Right kidney (tissue), 9 donors: ENCODE measurements around the gene AHSA1.
"Not testable (repeated sequence)": the region's sequence is repeated elsewhere in the genome, so short reads cannot be mapped to it uniquely, and the experiment has no call there.

Experiments used
- DNase-seq: peaks from one replicate; pipeline ENCODE4 v3.0.0-alpha.2; 2016
- long read RNA-seq, 8 donors: transcript quantifications; one replicate each; lab custom pipeline, GENCODE V29; 2026

Gene AHSA1
- long read RNA-seq, donor 1, transcript AHSA1-208 (2 exons, 832 nt), result minor isoform, 5 of 50 reads
- long read RNA-seq, donor 1, transcript AHSA1-201 (9 exons, 1,402 nt), result major isoform, 34 of 50 reads
- long read RNA-seq, donor 1, partial matches to known transcripts, result 0 of 50 reads
- long read RNA-seq, donor 1, other reads (novel, unspliced or antisense), result 0 of 50 reads
- long read RNA-seq, donor 2, transcript AHSA1-201 (9 exons, 1,402 nt), result major isoform, 19 of 24 reads
- long read RNA-seq, donor 2, partial matches to known transcripts, result 0 of 24 reads
- long read RNA-seq, donor 2, other reads (novel, unspliced or antisense), result 0 of 24 reads
- long read RNA-seq, donor 3, transcript AHSA1-208 (2 exons, 832 nt), result minor isoform, 6 of 27 reads
- long read RNA-seq, donor 3, transcript AHSA1-201 (9 exons, 1,402 nt), result major isoform, 19 of 27 reads
- long read RNA-seq, donor 3, partial matches to known transcripts, result 0 of 27 reads
- long read RNA-seq, donor 3, other reads (novel, unspliced or antisense), result 0 of 27 reads
- long read RNA-seq, donor 4, transcript AHSA1-208 (2 exons, 832 nt), result minor isoform, 5 of 41 reads
- long read RNA-seq, donor 4, transcript AHSA1-201 (9 exons, 1,402 nt), result major isoform, 28 of 41 reads
- long read RNA-seq, donor 4, partial matches to known transcripts, result 0 of 41 reads
- long read RNA-seq, donor 4, other reads (novel, unspliced or antisense), result 0 of 41 reads
- long read RNA-seq, donor 5, transcript AHSA1-201 (9 exons, 1,402 nt), result major isoform, 37 of 47 reads
- long read RNA-seq, donor 5, partial matches to known transcripts, result 0 of 47 reads
- long read RNA-seq, donor 5, other reads (novel, unspliced or antisense), result 0 of 47 reads
- long read RNA-seq, donor 6, transcript AHSA1-208 (2 exons, 832 nt), result minor isoform, 5 of 43 reads
- long read RNA-seq, donor 6, transcript AHSA1-201 (9 exons, 1,402 nt), result major isoform, 34 of 43 reads
- long read RNA-seq, donor 6, partial matches to known transcripts, result 0 of 43 reads
- long read RNA-seq, donor 6, other reads (novel, unspliced or antisense), result 0 of 43 reads
- long read RNA-seq, donor 7, result 0 reads
- long read RNA-seq, donor 8, transcript AHSA1-201 (9 exons, 1,402 nt), result major isoform, 28 of 37 reads
- long read RNA-seq, donor 8, partial matches to known transcripts, result 0 of 37 reads
- long read RNA-seq, donor 8, other reads (novel, unspliced or antisense), result 0 of 37 reads

GRCh38 chr14:77457522-77458248 lies at the start of gene AHSA1, which contains the start of gene VIPAS39:
AHSA1 (plus strand) TSS chr14:77458093; CDS start chr14:77458190, 97 bp downstream.
VIPAS39 (minus strand) TSS chr14:77457601; CDS start chr14:77454102, 3,499 bp downstream.
- DNase-seq, result peak; percentile 99

- DNase-seq, result no peak
Measured at GRCh38 chr14:77409131-77409533, 48.8 kb upstream of the AHSA1 start.

- DNase-seq, result not testable (repeated sequence)
Measured at GRCh38 chr14:77415403-77416030, 42.4 kb upstream of the AHSA1 start.

GRCh38 chr14:77416098-77416497 lies 41.8 kb upstream of the AHSA1 start:
- DNase-seq, result not testable (repeated sequence)

GRCh38 chr14:77416836-77417235 lies 41.1 kb upstream of the AHSA1 start:
- no peak for DNase-seq

- no peak for DNase-seq
Measured at GRCh38 chr14:77421201-77421600, 36.7 kb upstream of the AHSA1 start.

- DNase-seq, result no peak
Measured at GRCh38 chr14:77423423-77423822, 34.5 kb upstream of the AHSA1 start, which contains the start of gene NOXRED1. NOXRED1 (minus strand) TSS chr14:77423523; CDS start chr14:77422889, 634 bp downstream.

GRCh38 chr14:77424862-77425261 lies 33.0 kb upstream of the AHSA1 start:
- no peak for DNase-seq

- DNase-seq, result no peak
Measured at GRCh38 chr14:77426396-77426795, 31.5 kb upstream of the AHSA1 start.

GRCh38 chr14:77436042-77436441 lies 21.9 kb upstream of the AHSA1 start:
- no peak for DNase-seq

GRCh38 chr14:77438596-77438995 lies 19.3 kb upstream of the AHSA1 start:
- DNase-seq, result no peak

GRCh38 chr14:77439861-77440260 lies 18.0 kb upstream of the AHSA1 start:
- no peak for DNase-seq

- no peak for DNase-seq
Measured at GRCh38 chr14:77442196-77442595, 15.7 kb upstream of the AHSA1 start.

- no peak for DNase-seq
Measured at GRCh38 chr14:77455966-77456640, 1.8 kb upstream of the AHSA1 start.

- no peak for DNase-seq
Measured at GRCh38 chr14:77457115-77457521, 775 bp upstream of the AHSA1 start.

GRCh38 chr14:77458249-77458950 lies 507 bp downstream of the AHSA1 start:
- peak; percentile 83 for DNase-seq

- DNase-seq, result peak; percentile 21
Measured at GRCh38 chr14:77459072-77459723, 1.3 kb downstream of the AHSA1 start.

GRCh38 chr14:77467801-77468200 lies 9.9 kb downstream of the AHSA1 start:
- no peak for DNase-seq

- DNase-seq, result no peak
Measured at GRCh38 chr14:77469067-77469505, 11.2 kb downstream of the AHSA1 start.
